ENCODE data around the gene CENPF. TPM values are rescaled to one million over a fixed set of nuclear protein-coding genes. Genes with fewer than 3 reads are reported as not detected.

CENPF gene
- total and polyA plus RNA-seq, 2 experiments from 2014 or later = 123 to 376 TPM

DNA sequence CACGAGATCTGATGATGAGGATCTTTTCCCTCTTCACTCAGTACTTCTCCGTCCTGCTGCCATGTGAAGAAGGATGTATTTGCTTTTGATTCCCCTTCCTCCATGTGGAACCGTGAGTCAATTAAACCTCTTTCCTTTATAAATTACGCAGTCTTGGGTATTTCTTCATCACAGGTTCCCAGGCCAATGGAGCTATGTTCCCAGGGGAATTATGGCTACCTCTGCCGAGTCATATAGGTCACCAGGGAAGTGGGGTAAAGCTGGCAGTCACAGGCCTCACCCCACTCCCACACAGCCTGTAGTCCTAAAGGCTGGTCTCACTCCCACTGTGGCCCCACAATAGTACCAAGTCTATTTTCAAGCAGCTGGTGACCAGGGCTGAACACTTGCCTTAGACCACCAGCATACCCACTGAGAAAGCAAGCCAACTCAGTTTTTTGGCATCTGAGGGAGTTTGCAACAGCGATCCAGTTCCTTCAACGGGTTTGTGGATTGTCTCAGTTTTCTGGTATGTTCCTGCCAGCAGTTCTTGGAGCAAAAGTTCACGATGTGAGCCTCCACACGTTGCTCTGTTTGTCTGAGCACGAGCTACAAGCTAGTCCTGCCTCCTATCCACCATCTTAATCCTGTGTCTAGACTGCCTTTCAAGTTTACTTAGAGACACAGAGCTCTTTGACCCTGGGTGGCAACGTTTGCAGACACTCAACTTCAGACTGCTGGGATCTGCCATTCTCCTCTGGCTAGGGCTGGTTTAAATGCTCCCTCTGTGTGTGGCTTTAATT is 104.5 kb downstream of the CENPF start (continued):
- TF ChIP-seq, protein P1, sequence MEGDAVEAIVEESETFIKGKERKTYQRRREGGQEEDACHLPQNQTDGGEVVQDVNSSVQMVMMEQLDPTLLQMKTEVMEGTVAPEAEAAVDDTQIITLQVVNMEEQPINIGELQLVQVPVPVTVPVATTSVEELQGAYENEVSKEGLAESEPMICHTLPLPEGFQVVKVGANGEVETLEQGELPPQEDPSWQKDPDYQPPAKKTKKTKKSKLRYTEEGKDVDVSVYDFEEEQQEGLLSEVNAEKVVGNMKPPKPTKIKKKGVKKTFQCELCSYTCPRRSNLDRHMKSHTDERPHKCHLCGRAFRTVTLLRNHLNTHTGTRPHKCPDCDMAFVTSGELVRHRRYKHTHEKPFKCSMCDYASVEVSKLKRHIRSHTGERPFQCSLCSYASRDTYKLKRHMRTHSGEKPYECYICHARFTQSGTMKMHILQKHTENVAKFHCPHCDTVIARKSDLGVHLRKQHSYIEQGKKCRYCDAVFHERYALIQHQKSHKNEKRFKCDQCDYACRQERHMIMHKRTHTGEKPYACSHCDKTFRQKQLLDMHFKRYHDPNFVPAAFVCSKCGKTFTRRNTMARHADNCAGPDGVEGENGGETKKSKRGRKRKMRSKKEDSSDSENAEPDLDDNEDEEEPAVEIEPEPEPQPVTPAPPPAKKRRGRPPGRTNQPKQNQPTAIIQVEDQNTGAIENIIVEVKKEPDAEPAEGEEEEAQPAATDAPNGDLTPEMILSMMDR (conservative IDR thresholded peaks at IDR 0.05; ENCODE audit: low read depth in 2 of 2) = no peak
- TF ChIP-seq EZH2phosphoT487 (IDR thresholded peaks at IDR 0.05; ENCODE audit: unreplicated experiment) (no peak), POLR2AphosphoS5 (IDR thresholded peaks at IDR 0.05; ENCODE audit: low read depth) (no peak)
- TF ChIP-seq, protein P2, sequence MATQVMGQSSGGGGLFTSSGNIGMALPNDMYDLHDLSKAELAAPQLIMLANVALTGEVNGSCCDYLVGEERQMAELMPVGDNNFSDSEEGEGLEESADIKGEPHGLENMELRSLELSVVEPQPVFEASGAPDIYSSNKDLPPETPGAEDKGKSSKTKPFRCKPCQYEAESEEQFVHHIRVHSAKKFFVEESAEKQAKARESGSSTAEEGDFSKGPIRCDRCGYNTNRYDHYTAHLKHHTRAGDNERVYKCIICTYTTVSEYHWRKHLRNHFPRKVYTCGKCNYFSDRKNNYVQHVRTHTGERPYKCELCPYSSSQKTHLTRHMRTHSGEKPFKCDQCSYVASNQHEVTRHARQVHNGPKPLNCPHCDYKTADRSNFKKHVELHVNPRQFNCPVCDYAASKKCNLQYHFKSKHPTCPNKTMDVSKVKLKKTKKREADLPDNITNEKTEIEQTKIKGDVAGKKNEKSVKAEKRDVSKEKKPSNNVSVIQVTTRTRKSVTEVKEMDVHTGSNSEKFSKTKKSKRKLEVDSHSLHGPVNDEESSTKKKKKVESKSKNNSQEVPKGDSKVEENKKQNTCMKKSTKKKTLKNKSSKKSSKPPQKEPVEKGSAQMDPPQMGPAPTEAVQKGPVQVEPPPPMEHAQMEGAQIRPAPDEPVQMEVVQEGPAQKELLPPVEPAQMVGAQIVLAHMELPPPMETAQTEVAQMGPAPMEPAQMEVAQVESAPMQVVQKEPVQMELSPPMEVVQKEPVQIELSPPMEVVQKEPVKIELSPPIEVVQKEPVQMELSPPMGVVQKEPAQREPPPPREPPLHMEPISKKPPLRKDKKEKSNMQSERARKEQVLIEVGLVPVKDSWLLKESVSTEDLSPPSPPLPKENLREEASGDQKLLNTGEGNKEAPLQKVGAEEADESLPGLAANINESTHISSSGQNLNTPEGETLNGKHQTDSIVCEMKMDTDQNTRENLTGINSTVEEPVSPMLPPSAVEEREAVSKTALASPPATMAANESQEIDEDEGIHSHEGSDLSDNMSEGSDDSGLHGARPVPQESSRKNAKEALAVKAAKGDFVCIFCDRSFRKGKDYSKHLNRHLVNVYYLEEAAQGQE (IDR thresholded peaks at IDR 0.05; ENCODE audit: unreplicated experiment) = no peak

DNA sequence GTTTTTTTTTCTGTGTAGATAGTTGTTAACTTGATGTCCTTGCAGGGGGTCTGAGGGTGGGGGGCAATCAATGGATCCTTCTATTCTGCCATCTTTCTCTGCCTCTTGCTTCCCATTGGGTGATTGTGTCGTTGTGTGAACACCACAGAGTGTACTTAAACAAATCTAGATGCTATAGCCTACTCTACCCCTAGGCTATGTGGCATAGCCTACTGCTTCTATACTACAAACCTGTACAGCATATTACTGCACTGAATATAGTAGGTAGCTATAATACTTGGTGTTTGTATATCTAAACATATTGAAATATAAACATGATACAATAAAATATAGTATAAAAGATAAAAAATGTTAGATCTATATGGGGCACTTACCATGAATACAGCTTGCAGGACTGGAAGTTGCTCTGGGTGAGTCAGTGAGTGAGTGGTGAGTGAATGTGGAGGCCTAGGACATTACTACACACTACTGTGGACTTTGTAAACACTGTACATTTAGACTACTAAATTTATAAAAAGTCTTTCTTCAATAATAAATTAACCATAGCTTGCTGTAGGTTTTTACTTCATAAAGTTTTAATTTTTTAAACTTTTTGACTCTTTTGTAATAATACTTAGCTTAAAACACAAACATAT is 105.4 kb downstream of the CENPF start:
- ATAC-seq = no peak

More for the DNA sequence above, 105.4 kb downstream of the CENPF start:
- Histone ChIP-seq H3K27ac (ENCODE audit: low read depth) (no peak overlapping the region), H3K9me2 (ENCODE audit: insufficient read depth) (peaks cover 3% of the 10 kb centered on the region; the same call in 1 of the 2 replicates), H4K20me1 (replicated peaks; ENCODE audit: insufficient read depth) (no peaks in the 10 kb centered on the region), H3K79me2 (replicated peaks; ENCODE audit: insufficient read depth) (no peaks in the 10 kb centered on the region), H3K4me2 (no peak overlapping the region), H3K4me3 (no peak overlapping the region), H3K36me3 (ENCODE audit: insufficient read depth) (no peaks in the 10 kb centered on the region), H2AFZ (no peak overlapping the region), H3K4me1 (ENCODE audit: insufficient read depth) (no peaks in the 10 kb centered on the region), H3K27me3 (ENCODE audit: insufficient read depth) (no peaks in the 10 kb centered on the region), H3F3A (replicated peaks; ENCODE audit: low read depth) (no peaks in the 10 kb centered on the region)
- H3K27me3 Mint-ChIP-seq (ENCODE audit: insufficient read depth, low read depth, poor library complexity) = no peaks in the 10 kb centered on the region
- H3K36me3 Mint-ChIP-seq (ENCODE audit: low read depth) = no peaks in the 10 kb centered on the region
- no peak for TF ChIP-seq POLR2AphosphoS5 (IDR thresholded peaks at IDR 0.05; ENCODE audit: low read depth)
- no peak for TF ChIP-seq EZH2phosphoT487 (IDR thresholded peaks at IDR 0.05; ENCODE audit: unreplicated experiment)
- no peak for TF ChIP-seq STAT1 (IDR thresholded peaks at IDR 0.05; ENCODE audit: unreplicated experiment)
- TF ChIP-seq, protein P1 (conservative IDR thresholded peaks at IDR 0.05; ENCODE audit: low read depth in 2 of 2) = no peak
- TF ChIP-seq, protein P2 (IDR thresholded peaks at IDR 0.05; ENCODE audit: unreplicated experiment) = no peak
- no peak for TF ChIP-seq CREB1 (CRISPR knock-in tag; IDR thresholded peaks at IDR 0.05; ENCODE audit: low read depth)
- TF ChIP-seq NANOG (IDR thresholded peaks at IDR 0.05; ENCODE audit: borderline replicate concordance) = no peak
- no peak for TF ChIP-seq ZNF331 (CRISPR knock-in tag; IDR thresholded peaks at IDR 0.05; ENCODE audit: low read depth)
- H3K9me3 Mint-ChIP-seq = no peaks in the 10 kb centered on the region; the same call in 2 of the 3 replicates
- no peak overlapping the region for H3K4me3 Mint-ChIP-seq
- no peak overlapping the region for H3K27ac Mint-ChIP-seq
- H3K4me1 Mint-ChIP-seq = no peaks in the 10 kb centered on the region
- no peak for DNase-seq (ENCODE audit: low spot score)

Data from GM23338 (cell line).